Measurements from ENCODE around the gene NOVA2.

NOVA2 gene

DNA sequence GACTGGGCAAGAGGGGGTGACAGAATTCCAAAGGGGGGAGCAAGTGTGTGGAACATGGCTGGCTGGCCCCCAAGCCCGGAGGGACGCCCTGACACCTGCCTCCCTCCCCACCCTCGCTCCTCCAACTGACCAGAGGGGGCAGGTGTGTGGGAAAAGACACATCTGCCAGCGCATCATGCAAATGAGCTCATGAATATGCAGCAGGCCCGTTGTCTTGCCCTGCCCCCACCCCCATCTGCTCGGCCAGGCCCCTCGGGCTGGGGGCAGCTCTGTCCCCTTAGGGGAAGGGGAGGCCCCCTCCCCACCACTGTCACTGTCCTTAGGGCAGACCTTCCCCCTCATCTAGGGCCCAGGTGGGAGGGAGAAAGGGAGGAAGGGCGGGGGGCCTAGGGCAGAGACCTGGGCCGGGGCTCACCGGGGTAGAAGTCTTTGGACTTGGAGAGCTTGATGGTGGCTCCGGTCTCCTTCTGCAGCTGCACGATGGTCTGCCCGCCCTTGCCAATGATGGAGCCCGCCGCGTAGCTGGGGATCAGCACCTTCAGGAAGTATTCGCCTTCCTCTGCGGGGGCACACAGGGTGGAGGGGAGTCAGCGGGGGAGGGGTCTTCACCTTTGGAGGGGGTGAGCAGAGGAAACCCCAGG, 12.9 kb downstream of the NOVA2 start:
- Histone ChIP-seq H3K79me2 (ENCODE audit: insufficient read depth, low read length) (no peaks in the 10 kb centered on the region), H3K9ac (ENCODE audit: low read length) (no peak overlapping the region), H3K27me3 (ENCODE audit: insufficient read depth, low read length) (no peaks in the 10 kb centered on the region; the same call in 1 of the 2 replicates), H3K4me3 (ENCODE audit: low read depth, low read length, poor library complexity, severe bottlenecking) (no peak overlapping the region), H3K4me2 (ENCODE audit: low read length) (peak overlapping the region; percentile 17; the same call in 1 of the 2 replicates), H4K20me1 (ENCODE audit: insufficient read depth, low read length) (no peaks in the 10 kb centered on the region), H2AFZ (ENCODE audit: low read length) (no peak overlapping the region), H3K36me3 (ENCODE audit: insufficient read depth, low read length) (no peaks in the 10 kb centered on the region), H3K27ac (ENCODE audit: low read depth, low read length, poor library complexity, severe bottlenecking) (no peak overlapping the region), H3K4me1 (ENCODE audit: insufficient read depth, low read length, severe bottlenecking) (no peaks in the 10 kb centered on the region), H3K9me2 (ENCODE audit: low read depth, low read length) (no peaks in the 10 kb centered on the region), H3K9me3 (ENCODE audit: low read length) (no peaks in the 10 kb centered on the region), H3F3A (ENCODE audit: insufficient read depth, low read length) (no peaks in the 10 kb centered on the region)
- no peak for TF ChIP-seq EZH2 (IDR thresholded peaks at IDR 0.05; ENCODE audit: borderline replicate concordance, low read length)
- TF ChIP-seq CTCF (IDR thresholded peaks at IDR 0.05; ENCODE audit: low read length) = 0 out of 2 replicates have a peak, but pooled peaks have one; percentile 6

DNA sequence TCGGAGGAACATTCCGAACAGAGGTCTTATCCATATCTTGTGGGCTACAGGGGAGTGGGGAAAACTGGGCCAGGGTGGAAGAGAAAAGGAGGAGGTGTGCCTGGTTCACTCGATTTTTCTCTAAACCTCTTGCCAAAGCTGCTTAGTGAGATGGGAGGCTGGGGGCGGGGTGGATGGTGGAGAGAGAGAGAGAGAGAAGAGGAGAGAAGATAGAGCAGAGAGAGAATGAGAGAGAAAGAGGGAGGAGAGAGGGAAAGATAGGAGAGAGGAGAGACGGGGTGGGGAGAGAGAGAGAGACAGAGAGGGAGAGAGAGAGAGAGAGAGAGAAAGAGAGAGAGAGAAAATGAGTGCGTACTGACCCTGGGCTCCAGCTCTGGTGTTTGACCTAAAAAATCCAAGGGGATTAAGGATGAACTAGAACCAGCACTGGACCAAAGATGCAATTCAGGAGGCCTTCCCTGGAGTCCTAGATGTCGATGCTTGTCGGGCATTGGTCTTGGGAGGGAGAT, 14.1 kb downstream of the NOVA2 start:
- no peaks in the 10 kb centered on the region for H3K4me1 ChIP-seq (ENCODE audit: insufficient read depth, low read length, severe bottlenecking)
- H3K9me2 ChIP-seq (ENCODE audit: low read depth, low read length) = no peaks in the 10 kb centered on the region
- no peak overlapping the region for H3K27ac ChIP-seq (ENCODE audit: low read depth, low read length, poor library complexity, severe bottlenecking)
- H3K9ac ChIP-seq (ENCODE audit: low read length) = no peak overlapping the region
- no peak overlapping the region for H3K4me2 ChIP-seq (ENCODE audit: low read length)
- H3K79me2 ChIP-seq (ENCODE audit: insufficient read depth, low read length) = no peaks in the 10 kb centered on the region
- no peak overlapping the region for H2AFZ ChIP-seq (ENCODE audit: low read length)
- TF ChIP-seq EZH2 (IDR thresholded peaks at IDR 0.05; ENCODE audit: borderline replicate concordance, low read length) (no peak), CTCF (IDR thresholded peaks at IDR 0.05; ENCODE audit: low read length) (no peak)
- H4K20me1 ChIP-seq (ENCODE audit: insufficient read depth, low read length) = no peaks in the 10 kb centered on the region
- no peak overlapping the region for H3K4me3 ChIP-seq (ENCODE audit: low read depth, low read length, poor library complexity, severe bottlenecking)
- no peaks in the 10 kb centered on the region; the same call in 1 of the 2 replicates for H3K27me3 ChIP-seq (ENCODE audit: insufficient read depth, low read length)
- no peaks in the 10 kb centered on the region for H3K9me3 ChIP-seq (ENCODE audit: low read length)
- H3K36me3 ChIP-seq (ENCODE audit: insufficient read depth, low read length) = no peaks in the 10 kb centered on the region
- no peaks in the 10 kb centered on the region for H3F3A ChIP-seq (ENCODE audit: insufficient read depth, low read length)

DNA sequence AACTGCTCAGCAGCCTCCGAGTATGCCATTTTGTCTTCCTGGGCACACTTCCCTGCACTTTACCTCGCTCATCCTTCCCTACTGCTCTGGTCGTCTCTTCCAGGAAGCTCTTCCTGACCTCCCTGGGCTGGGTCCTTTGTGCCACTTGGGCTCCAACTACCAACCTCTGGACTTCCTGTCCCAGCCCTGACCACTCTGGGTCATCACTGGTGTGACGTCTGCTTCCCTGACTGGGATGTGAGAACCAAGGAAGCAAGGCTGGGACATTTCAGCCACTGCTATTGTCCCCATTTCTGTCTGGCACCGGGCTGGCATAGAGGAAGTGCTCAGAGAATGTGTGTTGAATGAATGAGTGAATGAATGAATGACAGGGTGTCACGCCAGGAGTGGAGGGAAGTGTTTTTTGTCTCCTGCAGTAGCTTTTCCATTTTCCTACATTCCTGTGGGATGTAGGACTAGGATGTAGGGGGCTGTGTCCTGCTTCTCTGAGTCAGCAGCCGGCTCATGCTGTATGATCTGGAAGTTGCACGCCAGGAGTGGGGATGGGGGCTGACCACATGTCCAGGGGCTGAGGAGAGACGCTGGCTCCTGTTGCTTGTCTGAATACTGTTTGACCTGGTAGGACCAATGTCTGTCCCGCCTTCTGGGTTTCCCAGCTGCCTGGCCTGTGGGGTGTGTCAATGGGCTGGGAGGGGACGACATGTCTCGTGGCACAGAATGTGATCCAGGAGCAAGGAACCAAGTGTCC, 14.7 kb downstream of the NOVA2 start:
- no peaks in the 10 kb centered on the region for H3K36me3 ChIP-seq (ENCODE audit: insufficient read depth, low read length)
- no peaks in the 10 kb centered on the region for H3K9me3 ChIP-seq (ENCODE audit: low read length)
- TF ChIP-seq CTCF (IDR thresholded peaks at IDR 0.05; ENCODE audit: low read length) = no peak
- TF ChIP-seq EZH2 (IDR thresholded peaks at IDR 0.05; ENCODE audit: borderline replicate concordance, low read length) = no peak
- H3K27ac ChIP-seq (ENCODE audit: low read depth, low read length, poor library complexity, severe bottlenecking) = no peak overlapping the region
- H3K4me3 ChIP-seq (ENCODE audit: low read depth, low read length, poor library complexity, severe bottlenecking) = no peak overlapping the region
- H3F3A ChIP-seq (ENCODE audit: insufficient read depth, low read length) = no peaks in the 10 kb centered on the region
- no peaks in the 10 kb centered on the region for H3K4me1 ChIP-seq (ENCODE audit: insufficient read depth, low read length, severe bottlenecking)
- no peak overlapping the region for H3K4me2 ChIP-seq (ENCODE audit: low read length)
- no peaks in the 10 kb centered on the region for H3K79me2 ChIP-seq (ENCODE audit: insufficient read depth, low read length)
- H2AFZ ChIP-seq (ENCODE audit: low read length) = no peak overlapping the region
- no peaks in the 10 kb centered on the region for H3K9me2 ChIP-seq (ENCODE audit: low read depth, low read length)
- no peak overlapping the region for H3K9ac ChIP-seq (ENCODE audit: low read length)
- H4K20me1 ChIP-seq (ENCODE audit: insufficient read depth, low read length) = no peaks in the 10 kb centered on the region
- H3K27me3 ChIP-seq (ENCODE audit: insufficient read depth, low read length) = no peaks in the 10 kb centered on the region; the same call in 1 of the 2 replicates

Data from OCI-LY1 (cell line).